Neural progenitor cell (in vitro differentiated cells): ENCODE data around the gene NPC1. TPM values are rescaled to one million over a fixed set of nuclear protein-coding genes. Genes with fewer than 3 reads are reported as not detected.

Source experiments
- DNase-seq: peaks from one replicate; pipeline ENCODE4 v3.0.0-alpha.2; 2016; ENCODE audit warnings: low spot score
- H2AFZ ChIP-seq: fragments of 200-600 bp; sonication (generic); replicated peaks from 2 replicates; pipeline ENCODE4 v1.6.1; 2016; ENCODE audit warnings: antibody characterized with exemption
- H3F3A ChIP-seq: fragments of 200-600 bp; sonication (generic); 2 replicates; pipeline ENCODE4 v1.6.1; 2016; ENCODE audit warnings: antibody characterized with exemption, low read depth
- H3K27ac ChIP-seq: fragments of 200-600 bp; sonication (generic); 2 replicates; pipeline ENCODE4 v1.5.1; 2016; ENCODE audit warnings: mild to moderate bottlenecking
- H3K27me3 ChIP-seq: fragments of 200-600 bp; sonication (generic); 2 replicates; pipeline ENCODE4 v1.6.1; 2016; ENCODE audit warnings: mild to moderate bottlenecking, moderate library complexity
- H3K36me3 ChIP-seq: fragments of 200-600 bp; sonication (generic); 2 replicates; pipeline ENCODE4 v1.5.1; 2016
- H3K4me1 ChIP-seq: fragments of 200-600 bp; sonication (generic); 2 replicates; pipeline ENCODE4 v1.6.1; 2016; ENCODE audit warnings: mixed run types
- H3K4me2 ChIP-seq: fragments of 200-600 bp; sonication (generic); 2 replicates; pipeline ENCODE4 v1.6.1; 2016
- H3K4me3 ChIP-seq: fragments of 200-600 bp; sonication (generic); 2 replicates; pipeline ENCODE4 v1.5.1; 2016
- H3K79me2 ChIP-seq: fragments of 200-600 bp; sonication (generic); 2 replicates; pipeline ENCODE4 v1.6.1; 2016; ENCODE audit warnings: low read depth
- H3K9ac ChIP-seq: fragments of 200-600 bp; sonication (generic); 2 replicates; pipeline ENCODE4 v1.6.1; 2016
- H3K9me3 ChIP-seq: fragments of 200-600 bp; sonication (generic); 2 replicates; pipeline ENCODE4 v1.5.1; 2016; ENCODE audit warnings: low read depth
- H4K20me1 ChIP-seq: fragments of 200-600 bp; sonication (generic); 2 replicates; pipeline ENCODE4 v1.6.1; 2016; ENCODE audit warnings: low read depth
- H3K27ac Mint-ChIP-seq: 3 replicates; pipeline ENCODE4 v1.8.0; 2021; ENCODE audit warnings: mixed read lengths
- H3K27me3 Mint-ChIP-seq: 2 replicates; pipeline ENCODE4 v1.8.0; 2022; ENCODE audit warnings: low read depth, mild to moderate bottlenecking, inconsistent platforms, moderate library complexity, mixed read lengths; ENCODE audit not compliant: insufficient read depth
- H3K36me3 Mint-ChIP-seq: 3 replicates; pipeline ENCODE4 v1.8.0; 2021; ENCODE audit warnings: mixed read lengths
- H3K4me1 Mint-ChIP-seq: 3 replicates; pipeline ENCODE4 v1.8.0; 2021; ENCODE audit warnings: mixed read lengths
- H3K4me3 Mint-ChIP-seq: 3 replicates; pipeline ENCODE4 v1.8.0; 2021; ENCODE audit warnings: mild to moderate bottlenecking, moderate library complexity, mixed read lengths
- H3K9me3 Mint-ChIP-seq: 3 replicates; pipeline ENCODE4 v1.8.0; 2020; ENCODE audit warnings: mixed read lengths
- CTCF ChIP-seq: fragments of 200-600 bp; sonication (generic); IDR thresholded peaks from 2 replicates; pipeline ENCODE4 v1.5.1; 2017; ENCODE audit warnings: antibody characterized with exemption, mild to moderate bottlenecking
- EZH2 ChIP-seq: fragments of 200-600 bp; sonication (generic); IDR thresholded peaks from 2 replicates; pipeline ENCODE4 v1.6.1; 2017; ENCODE audit warnings: antibody characterized with exemption, mild to moderate bottlenecking, moderate library complexity
- EZH2phosphoT487 ChIP-seq: fragments of 200-600 bp; sonication (generic); IDR thresholded peaks from 2 replicates; pipeline ENCODE4 v1.6.1; 2017; ENCODE audit warnings: antibody characterized with exemption
- total RNA-seq: library from RNA; depleted of rRNA; stranded (reverse); fragments of >200 nt; gene quantifications from 2 replicates; pipeline ENCODE4 v1.2.3, GENCODE V29; 2015; ENCODE audit warnings: low replicate concordance

NPC1 gene
- total RNA-seq, 1 donor from 2014 or later, result 20.9 TPM

GRCh38 chr18:23631312-23631711 is 45.0 kb upstream of the NPC1 start:
- DNase-seq, result no peak
- no peaks in the 10 kb centered on the region for H3K36me3 Mint-ChIP-seq
- H3K9me3 Mint-ChIP-seq, result no peaks in the 10 kb centered on the region
- no peak overlapping the region for H3K4me3 Mint-ChIP-seq
- no peak overlapping the region for H3K27ac ChIP-seq
- no peaks in the 10 kb centered on the region for H3K79me2 ChIP-seq
- peaks cover 3% of the 10 kb centered on the region for H3F3A ChIP-seq
- H4K20me1 ChIP-seq, result no peaks in the 10 kb centered on the region
- no peaks in the 10 kb centered on the region for H3K27me3 ChIP-seq
- peak overlapping the region; percentile 16 for H3K4me3 ChIP-seq
- no peak overlapping the region for H3K9ac ChIP-seq
- H3K4me2 ChIP-seq, result peak overlapping the region; percentile 60
- TF ChIP-seq EZH2 (no peak), EZH2phosphoT487 (no peak), CTCF (no peak)
- H2AFZ ChIP-seq, result peak overlapping the region; percentile 93
- no peaks in the 10 kb centered on the region for H3K27me3 Mint-ChIP-seq
- peaks cover 3% of the 10 kb centered on the region for H3K4me1 Mint-ChIP-seq
- no peaks in the 10 kb centered on the region for H3K36me3 ChIP-seq
- H3K9me3 ChIP-seq, result no peaks in the 10 kb centered on the region
- H3K4me1 ChIP-seq, result no peaks in the 10 kb centered on the region
- H3K27ac Mint-ChIP-seq, result no peak overlapping the region

GRCh38 chr18:23629444-23629946 is 43.2 kb upstream of the NPC1 start:
- H3K27me3 Mint-ChIP-seq, result no peaks in the 10 kb centered on the region
- H3K36me3 ChIP-seq, result no peaks in the 10 kb centered on the region
- H3K36me3 Mint-ChIP-seq, result no peaks in the 10 kb centered on the region
- H2AFZ ChIP-seq, result no peak overlapping the region
- TF ChIP-seq CTCF (no peak), EZH2phosphoT487 (no peak)
- H3K27ac ChIP-seq, result no peak overlapping the region
- peaks cover 3% of the 10 kb centered on the region for H3K4me1 Mint-ChIP-seq
- H3K9me3 ChIP-seq, result no peaks in the 10 kb centered on the region
- no peak overlapping the region for H3K27ac Mint-ChIP-seq
- no peaks in the 10 kb centered on the region for H3K27me3 ChIP-seq
- no peak overlapping the region for H3K4me2 ChIP-seq
- no peaks in the 10 kb centered on the region for H4K20me1 ChIP-seq
- peaks cover 3% of the 10 kb centered on the region for H3F3A ChIP-seq
- H3K4me1 ChIP-seq, result no peaks in the 10 kb centered on the region
- H3K4me3 ChIP-seq, result no peak overlapping the region
- H3K9me3 Mint-ChIP-seq, result no peaks in the 10 kb centered on the region
- DNase-seq, result no peak
- no peak overlapping the region for H3K4me3 Mint-ChIP-seq
- no peak overlapping the region for H3K9ac ChIP-seq
- no peaks in the 10 kb centered on the region for H3K79me2 ChIP-seq

- no peak for DNase-seq
- H3K4me2 ChIP-seq, result no peak overlapping the region
- H3K79me2 ChIP-seq, result no peaks in the 10 kb centered on the region
- H3K27ac ChIP-seq, result no peak overlapping the region
- H3K27me3 Mint-ChIP-seq, result no peaks in the 10 kb centered on the region
- H3K36me3 ChIP-seq, result no peaks in the 10 kb centered on the region
- no peaks in the 10 kb centered on the region for H3K4me1 ChIP-seq
- TF ChIP-seq EZH2phosphoT487 (no peak), EZH2 (no peak), CTCF (no peak)
- no peaks in the 10 kb centered on the region for H3K9me3 Mint-ChIP-seq
- no peak overlapping the region for H3K9ac ChIP-seq
- H3K27me3 ChIP-seq, result no peaks in the 10 kb centered on the region
- peaks cover 3% of the 10 kb centered on the region for H3K4me1 Mint-ChIP-seq
- H3K4me3 ChIP-seq, result no peak overlapping the region
- H3K9me3 ChIP-seq, result no peaks in the 10 kb centered on the region
- no peak overlapping the region for H2AFZ ChIP-seq
- peaks cover 3% of the 10 kb centered on the region for H3F3A ChIP-seq
- no peak overlapping the region for H3K27ac Mint-ChIP-seq
- H3K4me3 Mint-ChIP-seq, result no peak overlapping the region
- no peaks in the 10 kb centered on the region for H3K36me3 Mint-ChIP-seq
- no peaks in the 10 kb centered on the region for H4K20me1 ChIP-seq
These were observed 41.7 kb upstream of the NPC1 start for GRCh38 chr18:23627970-23628369.
